Measurements from ENCODE around the gene CADM4. TPM values are rescaled to one million over a fixed set of nuclear protein-coding genes. Genes with fewer than 3 reads are reported as not detected.

CADM4 gene
- total RNA-seq, 1 donor from 2014 or later: 71.6 TPM

GRCh38 chr19:43581467-43581866 is 58.2 kb downstream of the CADM4 start:
- DNase-seq (ENCODE audit: low spot score, unreplicated experiment): no peak
- Mint-ChIP-seq H3K4me3 (ENCODE audit: low read depth) (peak overlapping the region; percentile 81), H3K4me1 (ENCODE audit: low read depth) (peaks cover 19% of the 10 kb centered on the region), H3K36me3 (ENCODE audit: insufficient read depth) (peaks cover 8% of the 10 kb centered on the region), H3K27me3 (no peaks in the 10 kb centered on the region), H3K9me3 (ENCODE audit: low read depth) (no peaks in the 10 kb centered on the region), H3K27ac (peak overlapping the region; percentile 64)
- no peak for TF ChIP-seq CTCF (IDR thresholded peaks at IDR 0.05; ENCODE audit: unreplicated experiment)

DNA sequence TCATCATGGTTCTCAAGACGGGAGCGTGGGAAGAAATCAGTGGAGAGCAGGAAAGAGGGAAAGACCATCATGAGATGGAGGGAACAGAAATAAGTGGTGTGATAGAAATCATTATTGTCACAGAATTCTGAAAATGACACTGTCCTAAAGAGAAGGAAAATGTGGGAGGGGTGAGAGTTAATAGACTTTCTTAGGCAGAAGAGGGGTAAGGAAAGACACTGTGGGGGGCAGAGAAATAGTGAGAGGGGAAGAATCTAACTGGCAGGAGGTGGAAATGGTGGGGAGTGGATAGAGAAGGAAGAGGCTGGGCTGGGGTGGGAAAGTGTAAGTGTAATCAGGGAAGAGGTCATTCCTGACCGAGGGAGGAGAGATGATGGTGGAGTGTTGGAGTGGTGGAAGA is 60.9 kb downstream of the CADM4 start:
- no peak for TF ChIP-seq CTCF (IDR thresholded peaks at IDR 0.05; ENCODE audit: unreplicated experiment)
- H3K9me3 Mint-ChIP-seq (ENCODE audit: low read depth): no peaks in the 10 kb centered on the region
- peak overlapping the region; percentile 43 for H3K27ac Mint-ChIP-seq
- H3K4me1 Mint-ChIP-seq (ENCODE audit: low read depth): peaks cover 22% of the 10 kb centered on the region
- H3K27me3 Mint-ChIP-seq: no peaks in the 10 kb centered on the region
- H3K4me3 Mint-ChIP-seq (ENCODE audit: low read depth): peak overlapping the region; percentile 81
- H3K36me3 Mint-ChIP-seq (ENCODE audit: insufficient read depth): no peaks in the 10 kb centered on the region
- no peak for DNase-seq (ENCODE audit: low spot score, unreplicated experiment)

DNA sequence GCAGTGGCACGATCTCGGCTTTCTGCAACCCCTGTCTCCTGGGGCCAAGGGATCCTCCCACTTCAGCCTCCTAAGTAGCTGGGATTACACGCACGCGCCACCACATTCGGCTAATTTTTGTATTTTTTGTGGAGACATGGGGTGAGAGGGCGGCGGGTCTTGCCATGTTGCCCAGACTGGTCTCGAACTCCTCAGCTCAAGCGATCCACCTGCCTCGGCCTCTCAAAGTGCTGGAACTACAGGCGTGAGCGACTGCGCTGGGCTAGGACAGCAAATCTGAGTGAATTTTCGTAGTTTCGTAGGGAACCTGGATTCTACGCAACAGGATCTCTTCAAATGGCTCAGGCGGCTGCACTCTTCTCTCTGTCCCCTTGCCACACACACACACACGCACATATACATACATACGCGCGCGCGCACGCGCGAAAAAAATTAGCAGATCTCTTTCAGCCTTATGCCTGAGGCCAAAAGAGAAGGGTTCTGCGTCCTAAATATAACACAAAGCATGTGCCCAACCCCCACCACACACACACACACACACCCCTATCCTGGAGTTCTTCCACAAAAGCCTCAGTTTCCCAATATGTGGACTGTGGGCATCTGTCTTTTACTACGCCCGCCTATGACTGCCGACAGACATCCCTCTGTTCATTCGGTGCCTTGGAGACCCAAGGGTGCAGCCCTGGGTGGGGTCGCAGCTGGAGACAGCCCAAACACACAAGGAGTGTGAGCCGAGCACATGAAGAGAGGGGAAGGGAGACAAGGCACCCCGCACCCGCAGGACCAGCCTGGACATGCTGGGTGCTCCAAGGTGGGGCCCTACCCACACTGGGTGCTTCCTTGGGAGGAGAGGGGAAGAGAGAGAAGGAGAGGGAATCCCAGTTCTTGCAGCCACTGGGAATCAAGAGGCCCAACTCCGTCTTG is 63.4 kb downstream of the CADM4 start:
- DNase-seq (ENCODE audit: low spot score, unreplicated experiment): no peak
- no peak for TF ChIP-seq CTCF (IDR thresholded peaks at IDR 0.05; ENCODE audit: unreplicated experiment)
- no peaks in the 10 kb centered on the region for H3K27me3 Mint-ChIP-seq
- H3K27ac Mint-ChIP-seq: peak overlapping the region; percentile 92
- no peaks in the 10 kb centered on the region for H3K9me3 Mint-ChIP-seq (ENCODE audit: low read depth)
- H3K4me3 Mint-ChIP-seq (ENCODE audit: low read depth): peak overlapping the region; percentile 48
- peaks cover 5% of the 10 kb centered on the region for H3K36me3 Mint-ChIP-seq (ENCODE audit: insufficient read depth)
- peaks cover 26% of the 10 kb centered on the region for H3K4me1 Mint-ChIP-seq (ENCODE audit: low read depth)

- Mint-ChIP-seq H3K27me3 (no peaks in the 10 kb centered on the region), H3K4me1 (ENCODE audit: low read depth) (peaks cover 28% of the 10 kb centered on the region), H3K36me3 (ENCODE audit: insufficient read depth) (peaks cover 5% of the 10 kb centered on the region), H3K27ac (peak within 1 kb of the TSS; percentile 96), H3K4me3 (ENCODE audit: low read depth) (peak within 1 kb of the TSS; percentile 91), H3K9me3 (ENCODE audit: low read depth) (no peaks in the 10 kb centered on the region)
- no peak for TF ChIP-seq CTCF (IDR thresholded peaks at IDR 0.05; ENCODE audit: unreplicated experiment)
- peak; percentile 90 for DNase-seq (ENCODE audit: low spot score, unreplicated experiment)
These were observed 64.3 kb downstream of the CADM4 start, which contains the start of the genes PINLYP and XRCC1 for GRCh38 chr19:43575156-43575950. PINLYP (plus strand) TSS chr19:43575801; CDS start chr19:43577192, 1,391 bp downstream. XRCC1 (minus strand) TSS chr19:43575527; CDS start chr19:43575458, 69 bp downstream.

All from progenitor cell of endocrine pancreas (in vitro differentiated cells).